GM23248 (cell line): ENCODE results near the gene CATSPERD. TPM values are rescaled to one million over a fixed set of nuclear protein-coding genes. Genes with fewer than 3 reads are reported as not detected.

Experiments
- DNase-seq: peaks from one replicate; pipeline ENCODE4 v3.0.0-alpha.2; 2015
- H2AFZ ChIP-seq: fragments of 200-600 bp; sonication (generic); 2 replicates; pipeline ENCODE4 v1.6.1; 2016; ENCODE audit warnings: antibody characterized with exemption
- H3F3A ChIP-seq: fragments of 200-600 bp; sonication (generic); 2 replicates; pipeline ENCODE4 v1.6.1; 2016; ENCODE audit warnings: mild to moderate bottlenecking, antibody characterized with exemption, mixed run types; ENCODE audit not compliant: insufficient read depth
- H3K27ac ChIP-seq: fragments of 200-600 bp; sonication (generic); 2 replicates; pipeline ENCODE4 v1.5.1; 2016; ENCODE audit warnings: mild to moderate bottlenecking
- H3K27me3 ChIP-seq: fragments of 200-600 bp; sonication (generic); replicated peaks from 2 replicates; pipeline ENCODE4 v1.6.1; 2016; ENCODE audit warnings: mild to moderate bottlenecking; ENCODE audit not compliant: insufficient read depth
- H3K36me3 ChIP-seq: fragments of 200-600 bp; sonication (generic); 2 replicates; pipeline ENCODE4 v1.6.1; 2016; ENCODE audit warnings: low read depth, mild to moderate bottlenecking
- H3K4me1 ChIP-seq: fragments of 200-600 bp; sonication (generic); 2 replicates; pipeline ENCODE4 v1.6.1; 2016; ENCODE audit warnings: mild to moderate bottlenecking; ENCODE audit not compliant: insufficient read depth
- H3K4me2 ChIP-seq: fragments of 200-600 bp; sonication (generic); one replicate; pipeline ENCODE4 v1.6.1; 2016; ENCODE audit warnings: mild to moderate bottlenecking; ENCODE audit not compliant: unreplicated experiment
- H3K4me3 ChIP-seq: fragments of 200-600 bp; sonication (generic); 2 replicates; pipeline ENCODE4 v1.5.1; 2016; ENCODE audit warnings: mild to moderate bottlenecking
- H3K79me2 ChIP-seq: fragments of 200-600 bp; sonication (generic); 2 replicates; pipeline ENCODE4 v1.6.1; 2016; ENCODE audit warnings: mild to moderate bottlenecking; ENCODE audit not compliant: insufficient read depth
- H3K9ac ChIP-seq: fragments of 200-600 bp; sonication (generic); 2 replicates; pipeline ENCODE4 v1.6.1; 2016; ENCODE audit warnings: mild to moderate bottlenecking
- H3K9me2 ChIP-seq: fragments of 200-600 bp; sonication (generic); 2 replicates; pipeline ENCODE4 v1.6.1; 2016; ENCODE audit warnings: mixed run types, mild to moderate bottlenecking, moderate library complexity; ENCODE audit not compliant: insufficient read depth
- H3K9me3 ChIP-seq: fragments of 200-600 bp; sonication (generic); one replicate; pipeline ENCODE4 v1.6.1; 2017; ENCODE audit warnings: low read depth
- H4K20me1 ChIP-seq: fragments of 200-600 bp; sonication (generic); 2 replicates; pipeline ENCODE4 v1.6.0; 2016; ENCODE audit not compliant: insufficient read depth
- EZH2 ChIP-seq: fragments of 200-600 bp; sonication (generic); IDR thresholded peaks from 2 replicates; pipeline ENCODE4 v1.6.1; 2018; ENCODE audit warnings: antibody characterized with exemption, mild to moderate bottlenecking; ENCODE audit not compliant: insufficient read depth, poor library complexity, severe bottlenecking
- EZH2phosphoT487 ChIP-seq: fragments of 200-600 bp; sonication (generic); IDR thresholded peaks from 2 replicates; pipeline ENCODE4 v1.6.1; 2018; ENCODE audit warnings: antibody characterized with exemption, moderate library complexity, mild to moderate bottlenecking, low read depth; ENCODE audit not compliant: insufficient read depth
- WGBS, 2 experiments: methylation state at CpG; one replicate each; pipeline ENCODE4 v1.1.6; 2015 to 2017; ENCODE audit warnings: low lambda C conversion rate in 2 of 2, low coverage in 1 of 2; ENCODE audit errors: missing lambda C conversion rate in 2 of 2; 5-methylcytosine and 5-hydroxymethylcytosine counted together
- in situ Hi-C: fragments of 300-500 bp; cut with MboI; formaldehyde crosslinking; loops from 2 replicates; pipeline ENCODE4 v1.15.0; 2020
- polyA plus RNA-seq: library from polyadenylated mRNA; unstranded; fragments of >200 nt; fragmentation: Nextera tagmentation; extraction: Ambion mirVana; gene quantifications from 2 replicates; pipeline ENCODE4 v1.2.1, GENCODE V29; 2016
- total RNA-seq: library from RNA; depleted of rRNA; stranded (reverse); fragments of >200 nt; shearing (Covaris generic); gene quantifications from 2 replicates; pipeline ENCODE4 v1.2.3, GENCODE V29; 2014

CATSPERD gene
- total and polyA plus RNA-seq, 2 experiments from 2014 or later: 0.22 TPM; not detected in 1

GRCh38 chr19:5690125-5690954, 30.1 kb upstream of the CATSPERD start, which contains the start of gene RPL36:
TSS of gene RPL36 (plus strand) at chr19:5690295. CDS start at chr19:5690508, 213 bp downstream.
- no peaks in the 10 kb centered on the region for H3K9me2 ChIP-seq
- peak within 1 kb of the TSS; percentile 86 for H3K9ac ChIP-seq
- peaks cover 52% of the 10 kb centered on the region for H3K79me2 ChIP-seq
- H2AFZ ChIP-seq: peak within 1 kb of the TSS; percentile 84
- DNase-seq: peak; percentile 98
- peak within 1 kb of the TSS; percentile 74 for H3K4me2 ChIP-seq
- no peaks in the 10 kb centered on the region for H3K4me1 ChIP-seq
- H3F3A ChIP-seq: peaks cover 11% of the 10 kb centered on the region; the same call in 1 of the 2 replicates
- WGBS, 2 experiments: 1% methylated on average over 69 to 73 of the region's 73 CpGs
- in situ Hi-C loops: no loop called here
- no peaks in the 10 kb centered on the region for H3K27me3 ChIP-seq
- no peaks in the 10 kb centered on the region for H3K9me3 ChIP-seq
- TF ChIP-seq EZH2phosphoT487 (no peak), EZH2 (no peak)
- peak within 1 kb of the TSS; percentile 84 for H3K4me3 ChIP-seq
- H3K36me3 ChIP-seq: peaks cover 8% of the 10 kb centered on the region; the same call in 1 of the 2 replicates
- peaks cover 9% of the 10 kb centered on the region; the same call in 1 of the 2 replicates for H4K20me1 ChIP-seq
- peak within 1 kb of the TSS; percentile 77 for H3K27ac ChIP-seq

GRCh38 chr19:5690955-5691821, 29.2 kb upstream of the CATSPERD start:
- peak overlapping the region; percentile 61 for H3K4me2 ChIP-seq
- H3K9ac ChIP-seq: peak overlapping the region; percentile 86
- peaks cover 11% of the 10 kb centered on the region; the same call in 1 of the 2 replicates for H3F3A ChIP-seq
- H3K27me3 ChIP-seq: no peaks in the 10 kb centered on the region
- H2AFZ ChIP-seq: no peak overlapping the region
- DNase-seq: peak; percentile 60
- H3K4me1 ChIP-seq: no peaks in the 10 kb centered on the region
- no peaks in the 10 kb centered on the region for H3K9me3 ChIP-seq
- in situ Hi-C loops: no loop called here
- H3K79me2 ChIP-seq: peaks cover 61% of the 10 kb centered on the region
- TF ChIP-seq EZH2 (no peak), EZH2phosphoT487 (no peak)
- peaks cover 15% of the 10 kb centered on the region; the same call in 1 of the 2 replicates for H3K36me3 ChIP-seq
- H3K4me3 ChIP-seq: peak overlapping the region; percentile 84
- H3K27ac ChIP-seq: peak overlapping the region; percentile 77
- 3 to 5% methylated on average over 43 to 54 of the region's 54 CpGs for WGBS, 2 experiments
- H4K20me1 ChIP-seq: peaks cover 9% of the 10 kb centered on the region; the same call in 1 of the 2 replicates
- no peaks in the 10 kb centered on the region for H3K9me2 ChIP-seq

GRCh38 chr19:5691822-5692722, 28.4 kb upstream of the CATSPERD start:
- DNase-seq: peak; percentile 69
- Histone ChIP-seq H3K9ac (peak overlapping the region; percentile 86), H3F3A (peaks cover 15% of the 10 kb centered on the region; the same call in 1 of the 2 replicates), H3K4me1 (no peaks in the 10 kb centered on the region), H3K4me3 (peak overlapping the region; percentile 84), H3K4me2 (peak overlapping the region; percentile 61), H3K27me3 (no peaks in the 10 kb centered on the region), H3K36me3 (peaks cover 18% of the 10 kb centered on the region; the same call in 1 of the 2 replicates), H3K79me2 (peaks cover 66% of the 10 kb centered on the region), H3K9me3 (no peaks in the 10 kb centered on the region), H3K9me2 (no peaks in the 10 kb centered on the region), H4K20me1 (peaks cover 9% of the 10 kb centered on the region; the same call in 1 of the 2 replicates), H2AFZ (no peak overlapping the region), H3K27ac (peak overlapping the region; percentile 77)
- WGBS, 2 experiments: 43 to 50% methylated on average over 35 to 41 of the region's 42 CpGs
- TF ChIP-seq EZH2phosphoT487 (no peak), EZH2 (no peak)
- in situ Hi-C loops: no loop called here
